NCI-H187 (cell line): Measurements from ENCODE around the gene RNASE8.
A peak's percentile ranks its signal among the peaks of the same experiment; 100 is the strongest.

Experiments
- DNase-seq, 2 experiments: peaks; one replicate each; lab custom pipeline; 2025; lab: John Stamatoyannopoulos, UW

Gene RNASE8

DNA sequence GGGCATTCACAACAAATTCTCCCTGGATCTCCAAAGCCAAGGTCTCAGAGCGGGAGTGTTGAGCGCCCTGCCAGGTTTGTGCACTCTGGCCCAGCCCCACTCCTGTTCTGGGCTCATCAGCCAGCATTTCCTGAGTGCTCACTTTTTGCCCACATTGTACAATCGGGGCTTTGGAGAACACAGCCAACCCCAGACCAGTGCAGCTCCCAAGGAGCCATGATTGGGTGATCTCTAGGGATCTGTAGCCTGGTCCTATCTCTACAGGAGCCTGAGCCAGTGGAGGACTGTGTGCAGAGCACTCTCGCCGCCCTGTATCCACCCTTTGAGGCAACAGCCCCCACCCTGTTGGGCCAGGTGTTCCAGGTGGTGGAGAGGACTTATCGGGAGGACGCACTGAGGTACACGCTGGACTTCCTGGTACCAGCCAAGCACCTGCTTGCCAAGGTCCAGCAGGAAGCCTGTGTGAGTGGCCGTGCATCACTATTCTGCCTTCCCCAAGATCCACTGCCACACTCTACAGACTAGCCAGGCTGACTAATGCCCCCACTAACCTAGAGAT is 15.2 kb downstream of the RNASE8 start:
- DNase-seq, result no peak

- DNase-seq, result no peak
Measured at GRCh38 chr14:21073921-21074320, 16.3 kb downstream of the RNASE8 start.

DNA sequence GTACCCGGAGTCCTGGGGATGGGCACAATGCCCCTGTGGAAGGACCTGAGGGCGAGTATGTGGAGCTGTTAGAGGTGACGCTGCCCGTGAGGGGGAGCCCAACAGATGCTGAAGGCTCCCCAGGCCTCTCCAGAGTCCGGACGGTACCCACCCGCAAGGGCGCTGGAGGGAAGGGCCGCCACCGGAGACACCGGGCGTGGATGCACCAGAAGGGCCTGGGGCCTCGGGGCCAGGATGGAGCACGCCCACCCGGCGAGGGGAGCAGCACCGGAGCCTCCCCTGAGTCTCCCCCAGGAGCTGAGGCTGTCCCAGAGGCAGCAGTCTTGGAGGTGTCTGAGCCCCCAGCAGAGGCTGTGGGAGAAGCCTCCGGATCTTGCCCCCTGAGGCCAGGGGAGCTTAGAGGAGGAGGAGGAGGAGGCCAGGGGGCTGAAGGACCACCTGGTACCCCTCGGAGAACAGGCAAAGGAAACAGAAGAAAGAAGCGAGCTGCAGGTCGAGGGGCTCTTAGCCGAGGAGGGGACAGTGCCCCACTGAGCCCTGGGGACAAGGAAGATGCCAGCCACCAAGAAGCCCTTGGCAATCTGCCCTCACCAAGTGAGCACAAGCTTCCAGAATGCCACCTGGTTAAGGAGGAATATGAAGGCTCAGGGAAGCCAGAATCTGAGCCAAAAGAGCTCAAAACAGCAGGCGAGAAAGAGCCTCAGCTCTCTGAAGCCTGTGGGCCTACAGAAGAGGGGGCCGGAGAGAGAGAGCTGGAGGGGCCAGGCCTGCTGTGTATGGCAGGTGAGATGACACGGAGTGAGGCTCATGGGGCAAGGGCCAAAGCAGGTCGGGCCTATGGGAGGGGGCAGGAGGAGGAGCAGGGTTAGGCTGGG is 17.0 kb downstream of the RNASE8 start:
- DNase-seq, result no peak

GRCh38 chr14:21075719-21076437 is 18.3 kb downstream of the RNASE8 start:
- DNase-seq, result no peak

DNA sequence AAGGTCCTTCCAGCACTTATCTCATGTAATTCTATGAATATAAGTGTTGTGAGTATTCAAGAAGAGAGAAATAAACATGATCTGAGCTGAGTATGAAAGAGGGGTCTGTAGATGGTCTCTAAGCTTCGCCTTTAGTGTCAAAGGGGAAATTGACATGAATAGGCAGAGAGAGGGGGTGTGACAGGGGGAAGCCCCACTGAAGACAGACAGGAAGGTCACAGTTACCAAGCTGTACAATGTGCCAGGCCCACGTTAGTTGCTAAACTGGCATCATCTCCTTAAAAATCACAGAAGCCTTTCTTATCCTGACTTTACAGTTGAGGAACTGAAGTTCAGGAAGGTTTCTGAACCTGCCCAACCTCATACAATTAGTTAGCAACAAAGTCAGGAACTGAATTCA is 20.1 kb downstream of the RNASE8 start:
- DNase-seq, result no peak

- no peak for DNase-seq
Measured at GRCh38 chr14:21078287-21078686, 20.7 kb downstream of the RNASE8 start.

GRCh38 chr14:21078726-21079125 is 21.1 kb downstream of the RNASE8 start:
- no peak for DNase-seq

DNA sequence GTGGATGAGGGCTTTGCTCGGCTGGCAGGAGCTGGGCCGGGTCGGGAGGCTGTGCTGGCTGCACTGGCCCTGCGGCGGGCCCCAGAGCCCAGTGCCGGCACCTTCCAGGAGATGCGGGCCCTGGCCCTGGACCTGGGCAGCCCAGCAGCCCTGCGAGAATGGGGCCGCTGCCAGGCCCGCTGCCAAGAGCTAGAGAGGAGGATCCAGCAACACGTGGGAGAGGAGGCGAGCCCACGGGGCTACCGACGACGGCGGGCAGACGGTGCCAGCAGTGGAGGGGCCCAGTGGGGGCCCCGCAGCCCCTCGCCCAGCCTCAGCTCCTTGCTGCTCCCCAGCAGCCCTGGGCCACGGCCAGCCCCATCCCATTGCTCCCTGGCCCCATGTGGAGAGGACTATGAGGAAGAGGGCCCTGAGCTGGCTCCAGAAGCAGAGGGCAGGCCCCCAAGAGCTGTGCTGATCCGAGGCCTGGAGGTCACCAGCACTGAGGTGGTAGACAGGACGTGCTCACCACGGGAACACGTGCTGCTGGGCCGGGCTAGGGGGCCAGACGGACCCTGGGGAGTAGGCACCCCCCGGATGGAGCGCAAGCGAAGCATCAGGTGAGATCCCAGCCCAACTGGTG is 24.0 kb downstream of the RNASE8 start:
- no peak for DNase-seq

- DNase-seq, result peak in 1 of 2 experiments; percentile 26
Measured at GRCh38 chr14:21083565-21084325, 26.1 kb downstream of the RNASE8 start.

DNA sequence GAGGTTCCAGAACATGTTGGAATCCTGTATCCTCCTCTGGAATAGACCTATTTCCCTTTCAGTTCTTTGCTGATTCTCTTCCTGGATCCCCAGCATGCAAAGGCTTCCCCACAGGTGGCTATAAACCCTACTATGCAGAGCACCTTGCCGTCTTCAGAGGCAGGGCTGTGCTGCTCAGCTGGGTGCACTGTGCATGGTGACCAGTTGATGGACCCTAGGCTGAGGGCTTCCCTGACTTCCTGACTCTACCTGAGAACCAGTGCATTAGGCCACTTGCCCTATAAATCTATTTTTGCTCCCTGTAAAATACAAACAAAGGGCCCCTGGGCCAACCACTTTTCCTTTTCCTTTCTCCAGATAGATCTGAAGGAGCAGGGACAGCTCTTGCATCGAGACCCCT is 26.8 kb downstream of the RNASE8 start:
- no peak for DNase-seq

- no peak for DNase-seq
Measured at GRCh38 chr14:21084998-21085853, 27.6 kb downstream of the RNASE8 start.

GRCh38 chr14:21086908-21087293 is 29.3 kb downstream of the RNASE8 start:
- no peak for DNase-seq

- no peak for DNase-seq
Measured at GRCh38 chr14:21087294-21088091, 29.9 kb downstream of the RNASE8 start.

DNA sequence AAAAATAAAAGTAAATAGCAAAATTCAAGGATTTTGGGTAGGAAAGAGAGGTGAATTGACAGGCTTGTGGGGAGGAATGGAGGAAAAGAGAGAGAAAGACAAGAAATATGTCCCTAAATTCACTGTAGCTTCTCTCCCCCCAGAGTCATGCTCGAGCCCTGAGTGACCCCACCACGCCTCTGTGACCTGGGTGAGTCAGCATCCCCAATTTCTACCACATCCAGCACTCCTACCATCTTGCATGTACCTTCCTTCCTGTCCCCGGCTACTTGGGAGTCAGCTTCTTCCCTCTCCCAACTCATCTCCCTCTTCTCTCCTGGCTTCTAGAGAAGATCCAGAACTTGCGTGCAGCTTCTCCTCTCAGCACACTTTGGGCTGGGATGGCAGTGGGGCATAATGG is 31.1 kb downstream of the RNASE8 start:
- DNase-seq, result no peak

DNA sequence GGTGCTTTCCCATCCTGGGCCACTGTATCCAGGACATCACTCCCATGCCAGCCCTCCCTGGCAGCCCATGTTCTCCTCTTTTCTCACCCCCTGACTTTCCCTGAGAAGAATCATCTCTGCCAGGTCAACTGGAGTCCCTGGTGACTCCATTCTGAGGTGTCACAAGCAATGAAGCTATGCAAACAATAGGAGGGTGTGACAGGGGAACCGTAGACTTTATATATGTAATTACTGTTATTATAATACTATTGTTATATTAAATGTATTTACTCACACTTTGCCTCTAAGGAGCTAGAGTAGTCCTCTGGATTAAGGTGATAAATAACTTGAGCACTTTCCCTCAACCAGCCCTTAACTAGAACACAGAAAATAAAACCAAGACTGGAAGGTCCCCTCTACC is 31.6 kb downstream of the RNASE8 start:
- no peak for DNase-seq

- DNase-seq, result no peak
Measured at GRCh38 chr14:21089877-21090193, 32.2 kb downstream of the RNASE8 start.

- no peak for DNase-seq
Measured at GRCh38 chr14:21090194-21090939, 32.7 kb downstream of the RNASE8 start.

GRCh38 chr14:21090940-21091663 is 33.5 kb downstream of the RNASE8 start:
- DNase-seq, result no peak

DNA sequence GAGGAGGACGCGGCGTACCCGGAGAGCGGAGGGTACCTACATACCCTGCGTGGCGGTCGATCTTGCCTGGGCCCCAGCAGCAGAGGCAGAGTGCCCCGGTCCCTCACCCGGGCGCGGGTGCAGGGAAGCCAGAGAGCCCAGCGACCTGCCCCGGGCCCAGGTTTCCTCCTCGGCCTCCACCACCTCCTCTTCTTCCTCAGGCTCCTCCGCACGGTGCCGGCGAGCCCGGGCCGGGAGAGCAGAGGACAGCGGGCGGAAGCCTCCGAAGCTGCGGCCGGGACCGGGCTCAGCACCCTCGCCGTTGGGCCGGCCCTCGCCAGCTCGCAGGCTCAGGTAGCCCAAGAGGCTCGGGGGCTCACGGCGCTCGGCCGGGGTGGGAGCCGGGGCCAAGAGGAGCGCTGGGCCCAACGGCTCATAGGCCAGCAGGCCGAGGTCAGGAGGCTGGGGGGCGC is 34.2 kb downstream of the RNASE8 start:
- no peak for DNase-seq
